Measurements from ENCODE around the gene PLEKHA1. TPM values are rescaled to one million over a fixed set of nuclear protein-coding genes. Genes with fewer than 3 reads are reported as not detected.

The PLEKHA1 gene
- total RNA-seq, 1 donor from 2014 or later = 64.5 TPM

- H3K4me1 Mint-ChIP-seq (ENCODE audit: low read depth) = peaks cover 32% of the 10 kb centered on the region
- DNase-seq (ENCODE audit: low spot score) = no peak
- no peak overlapping the region for H3K4me3 Mint-ChIP-seq (ENCODE audit: unreplicated experiment)
- H3K27ac Mint-ChIP-seq (ENCODE audit: unreplicated experiment) = no peak overlapping the region
- peaks cover 5% of the 10 kb centered on the region for H3K36me3 Mint-ChIP-seq (ENCODE audit: low read depth)
- H3K9me3 Mint-ChIP-seq (ENCODE audit: low read depth) = peaks cover 3% of the 10 kb centered on the region
- no peaks in the 10 kb centered on the region for H3K27me3 Mint-ChIP-seq (ENCODE audit: low read depth)
- TF ChIP-seq, protein P1, sequence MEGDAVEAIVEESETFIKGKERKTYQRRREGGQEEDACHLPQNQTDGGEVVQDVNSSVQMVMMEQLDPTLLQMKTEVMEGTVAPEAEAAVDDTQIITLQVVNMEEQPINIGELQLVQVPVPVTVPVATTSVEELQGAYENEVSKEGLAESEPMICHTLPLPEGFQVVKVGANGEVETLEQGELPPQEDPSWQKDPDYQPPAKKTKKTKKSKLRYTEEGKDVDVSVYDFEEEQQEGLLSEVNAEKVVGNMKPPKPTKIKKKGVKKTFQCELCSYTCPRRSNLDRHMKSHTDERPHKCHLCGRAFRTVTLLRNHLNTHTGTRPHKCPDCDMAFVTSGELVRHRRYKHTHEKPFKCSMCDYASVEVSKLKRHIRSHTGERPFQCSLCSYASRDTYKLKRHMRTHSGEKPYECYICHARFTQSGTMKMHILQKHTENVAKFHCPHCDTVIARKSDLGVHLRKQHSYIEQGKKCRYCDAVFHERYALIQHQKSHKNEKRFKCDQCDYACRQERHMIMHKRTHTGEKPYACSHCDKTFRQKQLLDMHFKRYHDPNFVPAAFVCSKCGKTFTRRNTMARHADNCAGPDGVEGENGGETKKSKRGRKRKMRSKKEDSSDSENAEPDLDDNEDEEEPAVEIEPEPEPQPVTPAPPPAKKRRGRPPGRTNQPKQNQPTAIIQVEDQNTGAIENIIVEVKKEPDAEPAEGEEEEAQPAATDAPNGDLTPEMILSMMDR (IDR thresholded peaks at IDR 0.05) = no peak
Observed at GRCh38 chr10:122388287-122388997, 13.9 kb downstream of the PLEKHA1 start.

DNA sequence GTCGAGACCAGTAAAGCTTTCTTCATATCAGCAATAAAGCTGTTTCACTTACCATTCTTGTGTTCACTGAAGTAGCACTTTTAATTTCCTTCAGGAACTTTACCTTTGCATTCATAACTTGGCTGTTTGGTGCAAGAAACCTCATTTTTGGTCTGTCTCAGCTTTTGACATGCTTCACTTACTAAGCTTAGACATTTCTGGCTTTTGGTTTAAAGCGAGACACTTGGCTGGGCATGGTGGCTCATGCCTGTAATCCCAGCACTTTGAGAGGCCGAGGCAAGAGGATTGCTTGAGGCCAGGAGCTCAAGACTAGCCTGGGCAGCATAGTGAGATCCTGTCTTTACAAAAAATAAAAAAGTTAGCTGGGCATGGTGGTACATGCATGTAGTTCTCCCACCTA, 15.8 kb downstream of the PLEKHA1 start:
- H3K9me3 Mint-ChIP-seq (ENCODE audit: low read depth) = peaks cover 3% of the 10 kb centered on the region
- no peaks in the 10 kb centered on the region for H3K27me3 Mint-ChIP-seq (ENCODE audit: low read depth)
- H3K4me1 Mint-ChIP-seq (ENCODE audit: low read depth) = peaks cover 38% of the 10 kb centered on the region
- H3K4me3 Mint-ChIP-seq (ENCODE audit: unreplicated experiment) = no peak overlapping the region
- H3K36me3 Mint-ChIP-seq (ENCODE audit: low read depth) = peaks cover 12% of the 10 kb centered on the region
- no peak overlapping the region for H3K27ac Mint-ChIP-seq (ENCODE audit: unreplicated experiment)
- TF ChIP-seq, protein P1 (IDR thresholded peaks at IDR 0.05) = no peak
- DNase-seq (ENCODE audit: low spot score) = no peak

DNA sequence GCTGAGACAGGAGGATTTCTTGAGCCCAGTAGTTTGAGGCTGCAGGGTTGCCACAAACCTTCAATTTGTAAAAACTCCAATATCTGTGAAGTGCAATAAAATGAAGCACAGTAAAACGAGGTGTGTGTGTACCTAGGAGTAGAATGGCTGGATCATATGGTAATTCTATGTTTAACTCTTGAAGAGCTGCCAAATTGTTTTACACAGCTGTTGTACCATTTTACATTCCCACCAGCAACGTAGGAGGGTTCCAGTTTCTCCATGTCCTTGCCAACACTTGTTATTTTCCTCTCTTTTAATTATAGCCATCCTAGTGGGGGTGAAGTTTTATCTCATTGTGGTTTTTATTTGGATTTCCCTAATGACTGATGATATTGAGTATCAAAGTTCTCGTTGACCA, 16.2 kb downstream of the PLEKHA1 start:
- Mint-ChIP-seq H3K4me3 (ENCODE audit: unreplicated experiment) (no peak overlapping the region), H3K9me3 (ENCODE audit: low read depth) (peaks cover 3% of the 10 kb centered on the region), H3K27ac (ENCODE audit: unreplicated experiment) (no peak overlapping the region), H3K27me3 (ENCODE audit: low read depth) (no peaks in the 10 kb centered on the region), H3K36me3 (ENCODE audit: low read depth) (peaks cover 13% of the 10 kb centered on the region), H3K4me1 (ENCODE audit: low read depth) (peaks cover 36% of the 10 kb centered on the region)
- TF ChIP-seq, protein P1 (IDR thresholded peaks at IDR 0.05) = no peak
- no peak for DNase-seq (ENCODE audit: low spot score)

DNA sequence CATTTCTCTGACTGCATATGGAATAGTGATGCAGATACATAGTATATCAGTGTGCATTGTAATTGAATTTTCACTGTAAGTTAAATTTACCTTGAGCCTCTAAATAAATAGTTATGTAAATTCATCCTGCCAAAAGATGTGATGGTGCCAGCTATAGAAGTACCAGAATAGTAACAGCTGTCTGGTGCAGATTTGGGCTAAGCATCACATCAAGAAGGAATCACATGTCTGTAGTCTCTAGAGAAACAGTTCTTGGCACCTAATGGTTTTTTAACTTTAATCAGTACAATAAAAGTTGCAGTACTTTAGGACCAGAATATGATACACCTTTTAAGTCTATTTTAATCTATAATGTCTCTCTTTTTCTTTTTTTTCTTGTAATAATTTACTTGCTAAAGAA, 17.4 kb downstream of the PLEKHA1 start:
- H3K27ac Mint-ChIP-seq (ENCODE audit: unreplicated experiment) = no peak overlapping the region
- DNase-seq (ENCODE audit: low spot score) = no peak
- H3K27me3 Mint-ChIP-seq (ENCODE audit: low read depth) = no peaks in the 10 kb centered on the region
- TF ChIP-seq, protein P1 (IDR thresholded peaks at IDR 0.05) = no peak
- no peak overlapping the region for H3K4me3 Mint-ChIP-seq (ENCODE audit: unreplicated experiment)
- peaks cover 32% of the 10 kb centered on the region for H3K4me1 Mint-ChIP-seq (ENCODE audit: low read depth)
- H3K36me3 Mint-ChIP-seq (ENCODE audit: low read depth) = peaks cover 13% of the 10 kb centered on the region
- H3K9me3 Mint-ChIP-seq (ENCODE audit: low read depth) = peaks cover 3% of the 10 kb centered on the region

GRCh38 chr10:122392835-122393234, 18.3 kb downstream of the PLEKHA1 start:
- Mint-ChIP-seq H3K36me3 (ENCODE audit: low read depth) (peaks cover 13% of the 10 kb centered on the region), H3K9me3 (ENCODE audit: low read depth) (no peaks in the 10 kb centered on the region), H3K27me3 (ENCODE audit: low read depth) (no peaks in the 10 kb centered on the region), H3K4me3 (ENCODE audit: unreplicated experiment) (no peak overlapping the region), H3K4me1 (ENCODE audit: low read depth) (peaks cover 39% of the 10 kb centered on the region), H3K27ac (ENCODE audit: unreplicated experiment) (no peak overlapping the region)
- DNase-seq (ENCODE audit: low spot score) = no peak
- TF ChIP-seq, protein P1 (IDR thresholded peaks at IDR 0.05) = no peak
